GM23248 (cell line): ENCODE measurements around the gene RECQL. TPM values are rescaled to one million over a fixed set of nuclear protein-coding genes. Genes with fewer than 3 reads are reported as not detected.
"Not testable (repeated sequence)": the region's sequence is repeated elsewhere in the genome, so short reads cannot be mapped to it uniquely, and the experiment has no call there.

ENCODE experiments used
- DNase-seq: peaks from one replicate; pipeline ENCODE4 v3.0.0-alpha.2; 2015
- H2AFZ ChIP-seq: fragments of 200-600 bp; sonication (generic); 2 replicates; pipeline ENCODE4 v1.6.1; 2016; ENCODE audit warnings: antibody characterized with exemption
- H3F3A ChIP-seq: fragments of 200-600 bp; sonication (generic); 2 replicates; pipeline ENCODE4 v1.6.1; 2016; ENCODE audit warnings: mild to moderate bottlenecking, antibody characterized with exemption, mixed run types; ENCODE audit not compliant: insufficient read depth
- H3K27ac ChIP-seq: fragments of 200-600 bp; sonication (generic); 2 replicates; pipeline ENCODE4 v1.5.1; 2016; ENCODE audit warnings: mild to moderate bottlenecking
- H3K27me3 ChIP-seq: fragments of 200-600 bp; sonication (generic); replicated peaks from 2 replicates; pipeline ENCODE4 v1.6.1; 2016; ENCODE audit warnings: mild to moderate bottlenecking; ENCODE audit not compliant: insufficient read depth
- H3K36me3 ChIP-seq: fragments of 200-600 bp; sonication (generic); 2 replicates; pipeline ENCODE4 v1.6.1; 2016; ENCODE audit warnings: low read depth, mild to moderate bottlenecking
- H3K4me1 ChIP-seq: fragments of 200-600 bp; sonication (generic); 2 replicates; pipeline ENCODE4 v1.6.1; 2016; ENCODE audit warnings: mild to moderate bottlenecking; ENCODE audit not compliant: insufficient read depth
- H3K4me2 ChIP-seq: fragments of 200-600 bp; sonication (generic); one replicate; pipeline ENCODE4 v1.6.1; 2016; ENCODE audit warnings: mild to moderate bottlenecking; ENCODE audit not compliant: unreplicated experiment
- H3K4me3 ChIP-seq: fragments of 200-600 bp; sonication (generic); 2 replicates; pipeline ENCODE4 v1.5.1; 2016; ENCODE audit warnings: mild to moderate bottlenecking
- H3K79me2 ChIP-seq: fragments of 200-600 bp; sonication (generic); 2 replicates; pipeline ENCODE4 v1.6.1; 2016; ENCODE audit warnings: mild to moderate bottlenecking; ENCODE audit not compliant: insufficient read depth
- H3K9ac ChIP-seq: fragments of 200-600 bp; sonication (generic); 2 replicates; pipeline ENCODE4 v1.6.1; 2016; ENCODE audit warnings: mild to moderate bottlenecking
- H3K9me2 ChIP-seq: fragments of 200-600 bp; sonication (generic); 2 replicates; pipeline ENCODE4 v1.6.1; 2016; ENCODE audit warnings: mixed run types, mild to moderate bottlenecking, moderate library complexity; ENCODE audit not compliant: insufficient read depth
- H3K9me3 ChIP-seq: fragments of 200-600 bp; sonication (generic); one replicate; pipeline ENCODE4 v1.6.1; 2017; ENCODE audit warnings: low read depth
- H4K20me1 ChIP-seq: fragments of 200-600 bp; sonication (generic); 2 replicates; pipeline ENCODE4 v1.6.0; 2016; ENCODE audit not compliant: insufficient read depth
- EZH2 ChIP-seq: fragments of 200-600 bp; sonication (generic); IDR thresholded peaks from 2 replicates; pipeline ENCODE4 v1.6.1; 2018; ENCODE audit warnings: antibody characterized with exemption, mild to moderate bottlenecking; ENCODE audit not compliant: insufficient read depth, poor library complexity, severe bottlenecking
- EZH2phosphoT487 ChIP-seq: fragments of 200-600 bp; sonication (generic); IDR thresholded peaks from 2 replicates; pipeline ENCODE4 v1.6.1; 2018; ENCODE audit warnings: antibody characterized with exemption, moderate library complexity, mild to moderate bottlenecking, low read depth; ENCODE audit not compliant: insufficient read depth
- WGBS, 2 experiments: methylation state at CpG; one replicate each; pipeline ENCODE4 v1.1.6; 2015 to 2017; ENCODE audit warnings: low lambda C conversion rate in 2 of 2, low coverage in 1 of 2; ENCODE audit errors: missing lambda C conversion rate in 2 of 2; 5-methylcytosine and 5-hydroxymethylcytosine counted together
- in situ Hi-C: fragments of 300-500 bp; cut with MboI; formaldehyde crosslinking; loops from 2 replicates; pipeline ENCODE4 v1.15.0; 2020
- polyA plus RNA-seq: library from polyadenylated mRNA; unstranded; fragments of >200 nt; fragmentation: Nextera tagmentation; extraction: Ambion mirVana; gene quantifications from 2 replicates; pipeline ENCODE4 v1.2.1, GENCODE V29; 2016
- total RNA-seq: library from RNA; depleted of rRNA; stranded (reverse); fragments of >200 nt; shearing (Covaris generic); gene quantifications from 2 replicates; pipeline ENCODE4 v1.2.3, GENCODE V29; 2014

RECQL gene
- total and polyA plus RNA-seq, 2 experiments from 2014 or later, result 80.3 to 102 TPM

GRCh38 chr12:21471294-21471693 is 30.1 kb downstream of the RECQL start:
- H2AFZ ChIP-seq, result no peak overlapping the region
- H3K4me2 ChIP-seq, result no peak overlapping the region
- peaks cover 79% of the 10 kb centered on the region for H3K36me3 ChIP-seq
- 51 to 60% methylated on average over 2 of the region's 2 CpGs for WGBS, 2 experiments
- peaks cover 12% of the 10 kb centered on the region; the same call in 1 of the 2 replicates for H3F3A ChIP-seq
- no peak for DNase-seq
- no peak for TF ChIP-seq EZH2phosphoT487
- no peak for TF ChIP-seq EZH2
- H3K27me3 ChIP-seq, result no peaks in the 10 kb centered on the region
- no peak overlapping the region for H3K4me3 ChIP-seq
- no peaks in the 10 kb centered on the region for H3K9me2 ChIP-seq
- no peaks in the 10 kb centered on the region for H3K4me1 ChIP-seq
- no peak overlapping the region for H3K27ac ChIP-seq
- H4K20me1 ChIP-seq, result no peaks in the 10 kb centered on the region
- in situ Hi-C loops, result no loop called here
- H3K9ac ChIP-seq, result no peak overlapping the region
- peaks cover 7% of the 10 kb centered on the region; the same call in 1 of the 2 replicates for H3K79me2 ChIP-seq
- H3K9me3 ChIP-seq, result no peaks in the 10 kb centered on the region

GRCh38 chr12:21467334-21467733 is 34.1 kb downstream of the RECQL start:
- 93 to 99% methylated on average over 2 of the region's 2 CpGs for WGBS, 2 experiments
- H3K79me2 ChIP-seq, H3K4me1 ChIP-seq, H3K9ac ChIP-seq, H3K9me3 ChIP-seq, H3K4me2 ChIP-seq, H3K27me3 ChIP-seq, in situ Hi-C loops, H2AFZ ChIP-seq, H3K4me3 ChIP-seq, H4K20me1 ChIP-seq, H3K9me2 ChIP-seq, H3K27ac ChIP-seq, DNase-seq: not testable (repeated sequence)
- Histone ChIP-seq H3K36me3 (peaks cover 57% of the 10 kb centered on the region), H3F3A (peaks cover 13% of the 10 kb centered on the region; the same call in 1 of the 2 replicates)

GRCh38 chr12:21459474-21459873 is 42.0 kb downstream of the RECQL start:
- in situ Hi-C loops, result no loop called here

GRCh38 chr12:21456291-21456780 is 45.1 kb downstream of the RECQL start:
- in situ Hi-C loops, result no loop called here
- Histone ChIP-seq H3K79me2 (no peaks in the 10 kb centered on the region), H3K9ac (no peak overlapping the region), H3K4me2 (no peak overlapping the region), H3K4me3 (no peak overlapping the region), H3K4me1 (no peaks in the 10 kb centered on the region), H3K9me3 (no peaks in the 10 kb centered on the region), H3K9me2 (no peaks in the 10 kb centered on the region), H2AFZ (no peak overlapping the region), H3K36me3 (peaks cover 53% of the 10 kb centered on the region), H3F3A (peaks cover 7% of the 10 kb centered on the region; the same call in 1 of the 2 replicates), H3K27me3 (no peaks in the 10 kb centered on the region), H4K20me1 (no peaks in the 10 kb centered on the region), H3K27ac (no peak overlapping the region)
- peak; percentile 48 for DNase-seq
- TF ChIP-seq EZH2 (no peak), EZH2phosphoT487 (no peak)
- 75 to 77% methylated on average over 7 of the region's 7 CpGs for WGBS, 2 experiments

More at GRCh38 chr12:21459474-21459873, 42.0 kb downstream of the RECQL start:
- Histone ChIP-seq H3K36me3 (peaks cover 61% of the 10 kb centered on the region), H3K27ac (no peak overlapping the region), H3K4me1 (no peaks in the 10 kb centered on the region), H3K9me2 (no peaks in the 10 kb centered on the region), H3K79me2 (no peaks in the 10 kb centered on the region), H3K4me3 (no peak overlapping the region), H3F3A (peaks cover 14% of the 10 kb centered on the region; the same call in 1 of the 2 replicates), H3K9me3 (no peaks in the 10 kb centered on the region), H2AFZ (no peak overlapping the region), H4K20me1 (no peaks in the 10 kb centered on the region), H3K9ac (no peak overlapping the region), H3K27me3 (no peaks in the 10 kb centered on the region), H3K4me2 (no peak overlapping the region)
- TF ChIP-seq EZH2 (no peak), EZH2phosphoT487 (no peak)
- WGBS, 2 experiments, result 95 to 97% methylated on average over 2 of the region's 2 CpGs
- no peak for DNase-seq

GRCh38 chr12:21453312-21453852 is 48.1 kb downstream of the RECQL start:
- TF ChIP-seq EZH2, result no peak
- no peak for TF ChIP-seq EZH2phosphoT487
- H3F3A ChIP-seq, result peaks cover 7% of the 10 kb centered on the region; the same call in 1 of the 2 replicates
- no peaks in the 10 kb centered on the region for H4K20me1 ChIP-seq
- no peak overlapping the region for H3K9ac ChIP-seq
- peaks cover 58% of the 10 kb centered on the region for H3K36me3 ChIP-seq
- no peak overlapping the region for H3K27ac ChIP-seq
- in situ Hi-C loops, result no loop called here
- H3K79me2 ChIP-seq, result no peaks in the 10 kb centered on the region
- H3K27me3 ChIP-seq, result no peaks in the 10 kb centered on the region
- no peak overlapping the region for H2AFZ ChIP-seq
- H3K4me3 ChIP-seq, result no peak overlapping the region
- WGBS, 2 experiments, result 86 to 88% methylated on average over 4 of the region's 4 CpGs
- peaks cover 7% of the 10 kb centered on the region; the same call in 1 of the 2 replicates for H3K4me1 ChIP-seq
- no peaks in the 10 kb centered on the region for H3K9me3 ChIP-seq
- no peaks in the 10 kb centered on the region for H3K9me2 ChIP-seq
- DNase-seq, result no peak
- H3K4me2 ChIP-seq, result no peak overlapping the region
